NCI-H2107 (cell line): Measurements from ENCODE around the gene ATG12.
"Not testable (repeated sequence)": the region's sequence is repeated elsewhere in the genome, so short reads cannot be mapped to it uniquely, and the experiment has no call there.

ENCODE experiments used
- DNase-seq: peaks from one replicate; lab custom pipeline; 2025; lab: John Stamatoyannopoulos, UW

Gene ATG12

DNA sequence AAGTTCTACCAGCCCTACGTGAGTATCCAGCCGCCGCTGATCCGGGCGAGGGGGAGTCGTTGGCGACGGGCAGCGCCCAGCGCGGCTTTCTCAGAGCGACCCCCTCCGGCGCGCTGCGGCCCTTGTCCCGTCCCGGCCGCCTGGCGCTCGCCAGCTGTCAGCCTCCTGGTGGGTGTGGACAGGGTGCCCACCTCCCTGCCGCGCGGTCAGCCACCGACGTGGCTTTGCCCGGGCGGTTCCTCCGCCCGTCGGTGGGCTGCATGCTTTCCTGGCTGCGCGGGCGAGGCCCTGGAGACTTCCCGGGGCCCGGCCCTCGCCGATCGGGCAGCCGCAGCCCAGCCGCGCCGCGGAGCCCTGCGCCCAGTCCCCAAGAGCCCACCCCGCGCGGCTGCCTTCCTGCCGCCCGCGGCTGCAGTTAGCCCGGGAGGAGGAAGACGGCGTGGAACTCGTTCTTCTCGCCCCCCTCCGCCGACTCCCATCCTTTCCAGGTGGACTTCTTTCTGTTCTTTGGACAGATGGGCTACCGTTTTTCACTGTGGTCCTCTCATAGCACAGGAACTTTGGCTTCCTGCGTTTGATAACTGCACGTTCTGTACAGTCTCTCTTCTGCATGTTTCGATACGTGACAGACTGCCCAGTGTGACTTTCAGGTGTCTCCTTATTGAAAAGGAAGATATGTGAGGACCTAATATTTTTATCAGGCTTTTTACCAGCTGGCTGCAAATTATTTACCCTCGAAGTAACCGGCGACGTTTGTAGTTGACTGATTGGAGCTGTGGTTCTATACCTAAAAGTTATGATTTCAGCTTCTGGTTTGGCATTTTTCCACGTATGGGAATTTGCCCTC is 947 bp upstream of the ATG12 start:
- DNase-seq = no peak

- DNase-seq = no peak
These were observed 492 bp downstream of the ATG12 start for GRCh38 chr5:115840873-115841272.

DNA sequence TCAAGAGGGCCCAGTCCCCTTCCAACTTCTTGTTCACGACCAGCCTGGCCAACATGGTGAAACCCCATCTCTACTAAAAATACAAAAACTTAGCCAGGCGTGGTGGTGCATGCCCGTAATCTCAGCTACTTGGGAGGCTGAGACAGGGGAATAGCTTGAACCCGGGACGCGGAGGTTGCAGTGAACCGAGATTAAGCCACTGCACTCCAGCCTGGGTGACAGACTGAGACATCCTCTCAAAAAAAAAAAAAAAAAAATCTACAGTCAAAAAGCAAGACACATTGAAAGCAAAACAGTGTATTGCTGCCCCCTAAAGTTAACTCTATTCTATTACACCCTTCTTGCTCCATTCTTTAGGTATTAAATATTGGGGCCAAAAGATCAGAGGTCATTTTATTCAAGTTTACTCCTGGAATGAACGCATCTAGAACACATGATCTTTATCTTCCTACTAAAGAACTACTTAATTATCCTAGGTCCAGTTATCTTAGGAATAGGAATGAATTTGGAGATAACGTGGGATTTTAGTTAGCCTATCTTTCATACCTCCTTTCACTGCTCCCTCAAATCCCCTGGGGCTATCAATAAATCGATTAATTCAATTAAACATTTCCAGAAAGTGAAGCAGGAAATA is 2.4 kb downstream of the ATG12 start:
- DNase-seq = no peak

- DNase-seq = no peak
These were observed 5.9 kb downstream of the ATG12 start for GRCh38 chr5:115835481-115835880.

DNA sequence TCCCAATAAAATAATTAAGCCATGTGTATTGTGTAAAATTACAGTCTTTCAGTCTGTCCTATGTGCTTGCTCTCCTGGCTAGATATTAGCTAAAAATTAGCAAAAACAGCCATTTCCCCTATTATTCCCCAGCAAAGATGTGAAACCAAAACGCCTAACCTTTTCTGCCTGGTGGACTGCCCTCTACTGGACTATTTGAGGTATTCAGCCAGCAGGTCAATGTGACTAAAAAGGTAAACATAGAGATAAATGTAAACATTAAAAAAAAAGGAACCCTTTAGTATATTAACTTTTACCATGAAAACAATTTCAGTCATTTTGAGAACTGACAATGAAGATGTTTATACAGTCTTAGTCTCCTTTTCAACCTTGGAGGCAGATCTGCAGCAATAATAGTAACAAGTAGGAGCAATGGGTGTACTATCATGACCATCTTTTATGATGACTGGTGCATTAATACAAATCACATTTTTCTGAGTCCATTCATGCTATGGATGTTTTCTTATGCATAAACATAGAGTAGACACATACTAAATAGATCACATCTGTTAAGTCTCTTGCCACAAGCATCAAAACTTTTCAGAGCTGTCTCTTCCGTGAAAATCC is 10.1 kb downstream of the ATG12 start:
- DNase-seq = no peak

GRCh38 chr5:115829913-115830312 is 11.5 kb downstream of the ATG12 start:
- no peak for DNase-seq

DNA sequence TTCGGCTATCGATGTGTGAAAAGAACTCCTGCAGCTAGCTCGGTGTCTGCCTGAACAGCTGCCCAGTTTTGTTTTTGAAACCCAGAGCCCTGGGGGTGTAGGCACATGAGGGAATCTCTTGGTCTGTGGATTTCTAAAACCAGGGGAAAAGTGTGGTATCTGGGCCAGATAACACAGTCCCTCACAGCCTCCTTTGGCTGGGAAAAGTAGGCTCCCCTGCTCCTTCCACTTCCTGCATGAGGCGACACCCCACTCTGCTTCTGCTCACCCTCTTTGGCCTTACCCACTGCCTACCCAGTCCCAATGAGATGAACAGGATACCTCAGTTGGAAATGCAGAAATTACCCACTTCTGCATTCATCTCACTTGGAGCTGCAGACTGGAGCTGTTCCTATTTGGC is 15.4 kb downstream of the ATG12 start:
- DNase-seq = no peak

GRCh38 chr5:115824983-115825382 is 16.4 kb downstream of the ATG12 start:
- not testable (repeated sequence) for DNase-seq

GRCh38 chr5:115820846-115821245 is 20.5 kb downstream of the ATG12 start:
- DNase-seq = no peak

DNA sequence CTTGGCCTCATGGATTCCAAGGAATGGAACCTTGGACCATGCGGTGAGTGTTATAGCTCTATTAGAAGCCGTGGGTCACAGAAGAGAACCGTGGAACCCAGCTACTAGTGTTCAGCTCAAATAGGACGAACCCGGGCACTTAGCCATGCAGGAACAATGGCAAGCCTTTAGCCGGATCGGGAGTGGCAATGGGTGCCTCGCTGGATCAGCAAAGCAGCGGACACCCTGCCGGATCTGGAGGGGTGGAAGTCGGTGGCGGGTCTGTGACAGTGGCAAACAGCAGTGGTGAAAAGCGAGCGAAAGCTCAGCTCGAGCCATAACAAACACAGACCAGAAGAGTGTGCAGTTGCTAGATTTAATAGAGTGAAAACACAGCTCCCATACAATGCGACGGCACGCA is 22.5 kb downstream of the ATG12 start:
- no peak for DNase-seq

- no peak for DNase-seq
These were observed 24.0 kb downstream of the ATG12 start for GRCh38 chr5:115817386-115817785.

DNA sequence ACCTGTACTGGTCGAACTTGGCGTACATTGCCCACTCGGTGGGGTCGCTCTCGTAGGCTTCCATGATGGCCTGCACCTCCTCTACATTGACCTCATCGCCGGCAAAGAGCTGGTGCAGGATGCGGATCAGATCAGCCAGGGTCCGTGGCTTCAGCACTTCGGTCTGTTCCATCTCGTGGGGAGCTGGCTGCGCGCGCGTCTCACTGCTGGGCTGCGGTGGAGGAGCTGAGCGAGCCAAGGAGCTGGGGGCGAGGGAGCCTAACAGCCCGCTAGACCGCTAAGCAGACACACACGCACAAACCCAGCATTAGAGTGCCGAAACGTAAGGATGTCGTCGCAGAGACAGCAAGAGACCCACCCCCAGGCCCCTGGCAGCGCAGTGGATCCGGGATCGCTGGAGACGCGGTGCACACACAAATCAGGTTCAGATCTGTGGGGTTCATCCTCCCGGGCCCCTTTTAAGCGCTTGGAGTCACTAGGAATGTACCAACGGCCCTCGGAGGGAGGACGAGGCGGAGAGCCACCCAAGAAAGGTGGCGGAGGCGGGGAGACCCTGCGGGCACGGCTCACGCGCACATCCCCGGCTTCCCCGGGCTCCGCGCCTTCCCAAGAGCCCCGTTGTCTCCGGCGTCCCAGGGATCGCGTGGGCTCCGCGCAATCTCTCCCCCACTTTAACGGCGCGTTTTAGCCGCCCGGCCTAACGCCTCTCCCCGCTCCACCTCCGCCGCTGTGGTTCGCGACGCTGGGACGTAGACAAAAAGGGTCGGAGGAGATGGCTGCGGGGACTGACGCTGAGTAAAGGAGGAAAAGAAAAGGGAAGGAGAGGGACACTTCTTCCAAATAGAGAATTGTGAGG is 24.9 kb downstream of the ATG12 start, which contains the start of gene CDO1:
TSS of gene CDO1 (minus strand) at position 434 of the 856 bp plus-strand sequence. CDS start at position 172, 262 bp downstream.
- DNase-seq = no peak

GRCh38 chr5:115815693-115816225 is 25.6 kb downstream of the ATG12 start:
- no peak for DNase-seq

DNA sequence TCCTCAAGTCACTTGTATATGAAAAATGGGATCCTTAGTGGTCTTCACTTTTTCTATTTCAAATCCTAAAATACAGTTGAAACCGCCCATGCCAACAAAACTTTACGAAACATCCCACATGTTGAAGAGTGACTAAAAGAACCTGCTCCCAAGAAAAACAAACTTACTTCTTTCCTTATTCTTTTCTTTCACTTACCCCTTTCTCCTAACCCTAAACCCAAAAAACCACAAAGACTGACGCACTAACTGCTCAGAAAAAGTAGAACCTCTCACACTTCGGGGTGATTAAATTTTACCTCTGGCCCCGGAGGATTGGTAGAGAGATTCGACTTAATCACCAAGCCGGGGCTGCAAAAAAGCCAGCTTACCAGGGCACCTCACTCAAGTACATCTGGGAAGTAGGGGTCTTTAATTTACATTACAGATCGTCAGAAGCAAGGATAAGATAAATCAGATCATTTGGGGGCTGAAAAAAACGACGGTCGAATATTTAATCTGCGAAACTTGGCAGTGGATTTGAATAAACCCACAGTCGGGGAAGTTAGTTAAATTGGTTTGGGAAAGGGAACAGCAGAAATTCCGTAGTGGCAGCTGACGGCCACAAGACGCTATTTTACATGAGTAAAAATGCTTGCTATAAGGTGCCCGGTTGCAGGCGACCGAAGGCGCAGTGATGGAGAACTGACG is 26.2 kb downstream of the ATG12 start:
- no peak for DNase-seq

DNA sequence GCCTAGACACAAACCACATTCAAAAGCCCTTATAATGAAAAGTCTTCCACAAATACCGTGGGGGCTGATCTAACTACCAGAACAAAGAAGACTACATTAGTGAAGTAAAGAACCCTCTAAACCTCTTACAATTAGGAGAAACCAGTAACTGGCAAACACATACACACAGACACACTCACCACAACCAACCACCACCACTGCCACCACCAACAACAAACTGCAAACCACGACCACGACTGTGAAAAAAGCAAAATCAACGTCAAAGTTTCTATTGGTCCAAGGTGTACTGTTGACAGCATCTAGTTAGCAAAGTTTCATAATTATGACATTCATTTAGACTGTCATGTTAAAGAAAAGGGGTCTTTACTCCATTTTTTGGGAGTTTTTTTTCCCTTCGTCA is 27.6 kb downstream of the ATG12 start:
- no peak for DNase-seq

DNA sequence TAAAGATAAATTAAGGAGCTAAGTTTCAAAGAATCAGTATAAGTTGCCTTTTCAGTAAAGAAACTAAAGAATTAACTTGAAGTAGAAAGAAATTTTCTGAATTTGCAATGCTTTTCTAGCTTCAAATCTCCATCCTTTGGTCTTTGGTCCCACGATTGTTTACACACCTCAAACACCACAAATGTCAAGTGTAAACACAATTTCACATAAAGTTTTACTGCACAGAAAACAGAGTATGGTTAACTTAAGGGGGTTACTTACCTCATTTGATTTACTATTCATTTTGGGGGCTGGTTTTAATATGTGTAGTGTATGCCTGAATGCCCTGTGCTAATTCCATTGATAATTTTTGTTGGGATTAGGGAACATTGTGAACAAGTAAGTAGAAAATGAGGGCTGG is 29.0 kb downstream of the ATG12 start:
- no peak for DNase-seq

DNA sequence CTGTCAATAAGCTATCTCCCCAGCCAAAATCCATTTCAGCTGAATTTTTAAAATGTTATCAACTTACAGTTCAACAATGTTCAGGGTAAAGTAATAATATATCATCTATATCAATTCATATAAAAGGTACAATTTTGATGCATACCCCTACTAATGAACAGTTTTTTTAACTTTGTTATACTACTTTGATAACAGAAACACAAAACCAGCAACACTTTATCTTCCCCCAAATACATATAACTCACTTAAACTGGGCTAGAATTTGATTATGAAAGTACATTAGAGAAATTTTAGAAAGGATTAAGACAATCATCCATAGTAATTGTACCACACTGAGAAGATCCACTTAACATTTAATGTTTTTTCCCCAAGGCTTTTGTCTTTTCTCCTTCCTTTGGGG is 30.0 kb downstream of the ATG12 start:
- no peak for DNase-seq

DNA sequence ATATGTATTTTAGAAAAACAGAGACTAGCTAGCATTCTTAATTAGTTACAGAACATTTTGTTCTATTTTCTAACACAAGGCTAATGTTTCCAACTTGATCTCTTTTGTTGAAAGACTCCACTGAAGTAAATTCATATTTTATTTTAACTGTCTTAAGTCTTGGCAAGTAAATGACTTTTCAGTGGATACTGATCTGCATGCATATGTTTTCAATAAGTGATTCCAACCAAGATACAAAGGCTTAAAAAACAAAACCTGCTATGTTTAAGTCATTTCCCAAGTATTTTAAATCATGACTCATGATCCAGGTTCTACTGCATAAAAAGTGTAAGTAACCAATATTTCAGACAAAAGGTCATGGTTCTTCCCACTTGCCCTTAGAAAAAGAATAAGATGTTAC is 30.6 kb downstream of the ATG12 start:
- DNase-seq = no peak

- no peak for DNase-seq
These were observed 31.4 kb downstream of the ATG12 start for GRCh38 chr5:115809946-115810345.

DNA sequence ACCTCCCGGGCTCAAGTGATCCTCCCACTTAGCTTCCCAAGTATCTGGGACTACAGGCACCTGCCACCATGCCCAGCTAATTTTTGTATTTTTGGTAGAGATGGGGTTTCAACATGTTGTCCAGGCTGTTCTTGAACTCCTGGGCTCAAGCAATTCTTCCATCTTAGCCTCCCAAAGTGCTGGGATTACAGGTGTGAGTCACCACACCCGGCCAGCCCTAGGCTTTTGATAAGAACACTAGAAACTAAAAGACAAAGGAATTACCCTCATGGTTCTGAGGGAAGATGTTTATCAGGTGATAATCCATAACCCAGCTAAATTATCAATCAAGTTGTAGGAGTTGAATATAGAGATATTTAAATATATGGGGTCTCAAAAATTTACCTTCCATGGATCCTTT is 33.3 kb downstream of the ATG12 start:
- DNase-seq = not testable (repeated sequence)

GRCh38 chr5:115807654-115808052 is 33.7 kb downstream of the ATG12 start:
- no peak for DNase-seq
